Rectal smooth muscle tissue (tissue), 1 donor: ENCODE results near the gene KDM2B.
A peak's percentile ranks its signal among the peaks of the same experiment; 100 is the strongest.
"Not testable (repeated sequence)": the region's sequence is repeated elsewhere in the genome, so short reads cannot be mapped to it uniquely, and the experiment has no call there.

Experiments used
- H3K27ac ChIP-seq: one replicate; pipeline ENCODE4 v1.7.0; 2013; ENCODE audit warnings: low read depth, low read length, inconsistent platforms
- H3K27me3 ChIP-seq: one replicate; pipeline ENCODE4 v1.7.0; 2013; ENCODE audit warnings: low read length; ENCODE audit not compliant: control insufficient read depth, insufficient read depth
- H3K36me3 ChIP-seq: one replicate; pipeline ENCODE4 v1.7.0; 2013; ENCODE audit warnings: low read length; ENCODE audit not compliant: control insufficient read depth, insufficient read depth
- H3K4me1 ChIP-seq: one replicate; pipeline ENCODE4 v1.7.0; 2013; ENCODE audit warnings: low read length; ENCODE audit not compliant: control insufficient read depth, insufficient read depth
- H3K4me3 ChIP-seq: one replicate; pipeline ENCODE4 v1.7.0; 2013; ENCODE audit warnings: low read length
- H3K9ac ChIP-seq: one replicate; pipeline ENCODE4 v1.7.0; 2013; ENCODE audit warnings: low read length

Gene KDM2B

DNA sequence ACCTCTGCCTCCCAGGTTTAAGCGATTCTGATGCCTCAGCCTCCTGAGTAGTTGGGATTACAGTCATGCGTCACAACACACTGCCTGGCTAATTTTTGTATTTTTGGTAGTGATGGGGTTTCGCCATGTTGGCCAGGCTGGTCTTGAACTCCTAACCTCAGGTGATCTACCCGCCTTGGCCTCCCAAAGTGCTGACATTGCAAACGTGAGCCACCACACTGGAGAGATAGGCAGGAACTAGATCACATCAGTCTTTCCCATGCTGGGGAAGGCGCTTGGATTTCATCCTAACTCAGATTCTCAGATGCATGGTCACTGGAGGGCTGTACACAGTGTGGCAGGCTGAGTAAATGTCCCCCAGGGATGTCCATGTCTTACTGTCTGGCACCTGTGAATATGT, 27.5 kb upstream of the KDM2B start:
- Histone ChIP-seq H3K36me3 (no peaks in the 10 kb centered on the region), H3K4me3 (no peak overlapping the region), H3K9ac (no peak overlapping the region), H3K27me3 (no peaks in the 10 kb centered on the region), H3K4me1 (peaks cover 15% of the 10 kb centered on the region), H3K27ac (no peak overlapping the region)

DNA sequence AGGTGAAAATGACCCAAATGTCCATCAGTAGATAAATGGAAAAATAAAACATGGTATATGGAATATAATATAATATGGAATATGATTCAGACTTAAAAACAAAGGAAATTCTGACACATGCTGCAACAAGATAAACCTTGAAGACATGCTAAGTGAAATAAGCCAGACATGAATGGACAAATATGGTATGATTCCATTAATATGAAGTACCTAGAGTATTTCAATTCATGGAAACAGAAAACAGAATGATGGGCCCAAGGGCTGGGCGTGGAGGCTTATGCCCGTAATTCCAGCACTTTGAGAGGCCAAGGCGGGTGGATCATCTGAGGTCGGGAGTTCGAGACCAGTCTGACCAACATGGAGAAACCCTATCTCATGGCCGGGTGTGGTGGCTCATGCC, 22.8 kb upstream of the KDM2B start:
- Histone ChIP-seq H3K36me3 (no peaks in the 10 kb centered on the region), H3K27ac (no peak overlapping the region), H3K27me3 (no peaks in the 10 kb centered on the region), H3K4me3 (no peak overlapping the region), H3K4me1 (no peaks in the 10 kb centered on the region), H3K9ac (no peak overlapping the region)

DNA sequence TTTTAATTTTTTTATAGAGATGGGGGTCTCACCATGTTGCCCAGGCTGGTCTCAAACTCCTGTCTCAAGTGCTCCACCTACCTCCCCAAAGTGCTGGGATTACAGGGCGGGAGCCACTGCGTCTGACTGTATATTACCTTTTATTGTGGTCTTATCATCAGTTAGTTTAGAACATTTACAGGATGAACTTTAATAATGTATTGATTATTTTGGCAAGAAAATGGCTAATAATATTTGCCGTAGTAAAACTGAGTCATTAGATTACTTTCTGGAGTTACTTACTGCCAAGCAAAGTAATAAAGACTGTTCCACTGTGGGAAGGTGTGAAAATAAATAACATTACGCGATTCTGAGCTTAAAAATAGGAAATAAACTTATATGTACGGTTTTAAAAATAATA, 21.9 kb upstream of the KDM2B start:
- Histone ChIP-seq H3K9ac (no peak overlapping the region), H3K4me1 (no peaks in the 10 kb centered on the region), H3K36me3 (no peaks in the 10 kb centered on the region), H3K27me3 (no peaks in the 10 kb centered on the region), H3K4me3 (no peak overlapping the region), H3K27ac (no peak overlapping the region)

DNA sequence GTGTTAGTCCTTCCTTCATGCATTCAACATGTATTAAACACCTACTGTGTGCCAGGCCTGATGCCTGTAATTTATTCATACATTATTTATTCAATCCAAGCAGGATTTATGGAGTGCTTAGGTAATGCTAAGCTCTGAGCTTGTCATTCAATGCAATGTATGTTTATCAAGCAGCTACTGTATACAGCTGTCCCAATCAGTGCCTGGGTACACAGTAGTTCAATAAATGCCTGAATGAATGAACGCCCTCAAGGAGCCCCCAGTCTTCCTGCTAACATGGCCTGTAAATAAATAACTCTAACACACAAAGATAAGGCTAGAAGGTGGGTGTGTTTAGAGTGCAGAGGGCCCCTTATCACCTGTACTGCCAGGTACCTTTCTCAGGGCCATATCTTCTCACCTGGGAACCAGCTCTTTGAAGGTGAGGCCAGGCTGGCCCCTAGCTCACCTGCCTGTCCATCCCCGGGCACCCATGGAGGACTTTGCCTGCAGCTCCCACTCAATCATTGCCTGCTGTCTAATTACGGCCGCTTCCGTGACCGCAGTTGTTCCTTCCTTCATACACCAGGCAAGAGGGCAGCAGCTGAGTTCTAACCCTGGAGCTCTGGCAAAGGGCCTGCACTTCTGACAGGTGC, 20.0 kb upstream of the KDM2B start:
- H3K36me3 ChIP-seq, result no peaks in the 10 kb centered on the region
- H3K4me1 ChIP-seq, result no peaks in the 10 kb centered on the region
- H3K27me3 ChIP-seq, result no peaks in the 10 kb centered on the region
- no peak overlapping the region for H3K4me3 ChIP-seq
- no peak overlapping the region for H3K9ac ChIP-seq
- no peak overlapping the region for H3K27ac ChIP-seq

DNA sequence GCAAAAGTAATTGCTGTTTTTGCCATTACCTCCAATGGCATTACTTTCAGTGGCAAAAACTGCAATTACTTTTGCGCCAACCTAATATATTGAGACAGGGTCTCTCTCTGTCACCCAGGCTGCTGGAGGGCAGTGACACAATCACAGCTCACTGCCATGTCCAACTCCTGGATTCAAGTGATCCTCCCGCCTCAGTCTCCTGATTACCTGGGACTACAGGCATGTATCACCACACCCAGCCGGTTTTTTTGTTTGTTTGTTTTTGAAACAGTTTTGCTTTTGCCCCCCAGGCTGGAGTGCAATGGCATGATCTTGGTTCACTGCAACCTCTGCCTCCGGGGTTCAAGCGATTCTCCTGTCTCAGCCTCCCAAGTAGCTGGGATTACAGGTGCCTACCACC, 15.7 kb upstream of the KDM2B start:
- Histone ChIP-seq H3K36me3 (no peaks in the 10 kb centered on the region), H3K27me3 (no peaks in the 10 kb centered on the region), H3K9ac (no peak overlapping the region), H3K4me1 (no peaks in the 10 kb centered on the region), H3K27ac (no peak overlapping the region), H3K4me3 (no peak overlapping the region)

DNA sequence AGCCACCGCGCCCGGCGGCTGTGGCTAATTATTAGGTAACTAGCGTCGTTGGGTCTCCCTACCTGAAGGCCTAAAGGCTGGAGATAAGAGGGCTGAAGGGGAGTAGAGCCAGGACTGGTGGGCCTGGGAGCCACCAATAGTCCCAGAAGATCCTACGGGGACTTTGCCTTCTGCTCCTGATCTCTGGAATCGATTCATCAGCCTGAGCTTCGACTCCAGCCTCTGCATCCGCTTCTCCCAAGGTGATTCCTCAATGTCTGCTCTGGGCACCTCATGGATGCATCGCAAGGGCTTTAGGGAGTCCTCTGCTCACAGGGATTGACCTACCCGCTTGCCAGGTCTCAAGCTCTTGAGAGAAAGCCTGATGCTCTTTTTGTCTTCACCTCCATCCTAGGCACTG, 14.7 kb upstream of the KDM2B start:
- Histone ChIP-seq H3K27ac (no peak overlapping the region), H3K9ac (no peak overlapping the region), H3K4me3 (no peak overlapping the region), H3K4me1 (no peaks in the 10 kb centered on the region), H3K36me3 (no peaks in the 10 kb centered on the region), H3K27me3 (no peaks in the 10 kb centered on the region)

DNA sequence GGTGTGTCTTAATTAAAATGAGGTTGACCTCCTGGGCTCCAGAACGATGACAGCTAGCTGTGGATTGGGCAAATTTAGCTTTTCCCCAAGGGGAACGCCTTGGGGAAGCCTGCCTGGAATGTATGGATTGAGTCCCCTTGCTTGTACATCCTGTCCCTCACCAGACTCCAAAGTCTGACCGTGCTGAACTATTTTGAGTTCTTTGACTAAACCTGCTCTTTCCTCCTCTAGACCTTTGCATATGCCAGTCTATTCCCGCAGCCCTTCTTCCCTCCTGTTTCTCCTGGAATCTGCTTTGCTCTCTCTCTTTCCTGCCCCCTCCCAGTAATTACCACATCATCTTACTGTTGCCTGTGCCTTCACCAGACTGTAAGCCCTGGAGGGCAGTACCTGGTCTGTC, 11.5 kb upstream of the KDM2B start:
- Histone ChIP-seq H3K27ac (no peak overlapping the region), H3K36me3 (no peaks in the 10 kb centered on the region), H3K9ac (no peak overlapping the region), H3K27me3 (no peaks in the 10 kb centered on the region), H3K4me1 (no peaks in the 10 kb centered on the region), H3K4me3 (no peak overlapping the region)

DNA sequence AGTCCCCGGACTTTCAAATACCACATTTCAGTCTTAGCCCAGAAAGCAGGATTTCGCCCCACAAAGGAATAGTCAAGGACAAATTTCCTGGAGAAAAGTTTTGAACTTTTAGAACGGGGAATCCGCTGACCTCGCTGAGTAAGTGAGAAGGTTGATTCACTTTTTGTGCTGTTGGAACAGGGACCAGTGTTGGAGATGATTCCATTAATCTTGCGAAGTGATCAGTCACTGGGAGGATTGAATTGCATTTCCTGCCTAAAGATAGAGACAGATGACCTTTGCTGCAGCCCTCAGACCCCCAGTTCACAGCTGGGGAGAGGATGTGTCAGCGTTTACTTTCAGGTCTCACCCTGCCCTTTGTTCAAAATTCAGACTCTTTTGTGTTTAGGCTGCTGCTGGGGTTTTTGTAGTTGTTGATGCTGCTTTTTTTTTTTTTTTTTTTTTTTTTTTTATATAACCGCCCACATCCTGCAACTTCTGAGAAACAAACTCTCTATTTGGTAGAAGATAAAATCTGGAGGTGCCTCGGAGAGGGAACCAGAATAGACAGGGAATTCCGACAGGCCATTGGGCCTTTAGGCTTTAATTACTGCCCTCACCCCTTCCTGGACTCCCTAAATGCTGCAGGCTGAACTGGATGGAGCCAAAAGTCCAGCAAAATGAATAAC, 9.8 kb upstream of the KDM2B start:
- peak overlapping the region; percentile 49 for H3K4me3 ChIP-seq
- no peaks in the 10 kb centered on the region for H3K27me3 ChIP-seq
- no peak overlapping the region for H3K9ac ChIP-seq
- H3K36me3 ChIP-seq, result no peaks in the 10 kb centered on the region
- H3K4me1 ChIP-seq, result no peaks in the 10 kb centered on the region
- H3K27ac ChIP-seq, result peak overlapping the region; percentile 76

DNA sequence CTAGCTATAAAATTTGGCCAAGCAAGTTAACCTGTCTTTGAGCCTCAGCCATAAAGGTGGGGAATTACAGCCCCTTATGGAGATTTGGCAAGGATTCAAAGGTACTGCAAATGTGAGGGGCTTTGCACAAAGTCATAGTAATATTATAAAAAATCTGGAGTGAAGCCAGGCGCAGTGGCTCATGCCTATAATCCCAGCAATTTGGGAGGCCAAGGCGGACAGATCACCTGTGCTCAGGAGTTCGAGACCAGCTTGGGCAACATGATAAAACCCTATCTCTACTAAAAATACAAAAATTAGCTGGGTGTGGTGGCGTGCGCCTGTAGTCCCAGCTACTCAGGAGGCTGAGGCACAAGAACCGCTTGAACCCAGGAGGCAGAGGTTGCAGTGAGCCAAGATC, 4.1 kb upstream of the KDM2B start:
- not testable (repeated sequence) for H3K9ac ChIP-seq, H3K27ac ChIP-seq, H3K36me3 ChIP-seq, H3K27me3 ChIP-seq, H3K4me3 ChIP-seq
- peaks cover 12% of the 10 kb centered on the region for H3K4me1 ChIP-seq

DNA sequence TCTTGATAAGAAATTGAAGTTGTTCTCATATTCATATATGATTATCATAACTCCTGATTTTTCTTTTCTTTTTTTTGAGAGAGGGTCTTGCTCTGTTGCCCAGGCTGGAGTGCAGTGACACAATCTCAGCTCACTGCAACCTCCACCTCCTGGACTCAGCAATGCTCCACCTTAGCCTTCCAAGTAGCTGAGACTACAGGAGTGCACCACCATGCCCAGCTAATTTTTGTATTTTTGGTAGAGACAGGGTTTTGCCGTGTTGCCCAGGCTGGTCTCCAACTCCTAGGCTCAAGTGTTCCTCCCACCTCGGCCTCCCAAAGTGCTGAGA, 2.5 kb upstream of the KDM2B start:
- not testable (repeated sequence) for H3K27me3 ChIP-seq, H3K9ac ChIP-seq, H3K27ac ChIP-seq, H3K4me3 ChIP-seq, H3K36me3 ChIP-seq
- peaks cover 12% of the 10 kb centered on the region for H3K4me1 ChIP-seq

DNA sequence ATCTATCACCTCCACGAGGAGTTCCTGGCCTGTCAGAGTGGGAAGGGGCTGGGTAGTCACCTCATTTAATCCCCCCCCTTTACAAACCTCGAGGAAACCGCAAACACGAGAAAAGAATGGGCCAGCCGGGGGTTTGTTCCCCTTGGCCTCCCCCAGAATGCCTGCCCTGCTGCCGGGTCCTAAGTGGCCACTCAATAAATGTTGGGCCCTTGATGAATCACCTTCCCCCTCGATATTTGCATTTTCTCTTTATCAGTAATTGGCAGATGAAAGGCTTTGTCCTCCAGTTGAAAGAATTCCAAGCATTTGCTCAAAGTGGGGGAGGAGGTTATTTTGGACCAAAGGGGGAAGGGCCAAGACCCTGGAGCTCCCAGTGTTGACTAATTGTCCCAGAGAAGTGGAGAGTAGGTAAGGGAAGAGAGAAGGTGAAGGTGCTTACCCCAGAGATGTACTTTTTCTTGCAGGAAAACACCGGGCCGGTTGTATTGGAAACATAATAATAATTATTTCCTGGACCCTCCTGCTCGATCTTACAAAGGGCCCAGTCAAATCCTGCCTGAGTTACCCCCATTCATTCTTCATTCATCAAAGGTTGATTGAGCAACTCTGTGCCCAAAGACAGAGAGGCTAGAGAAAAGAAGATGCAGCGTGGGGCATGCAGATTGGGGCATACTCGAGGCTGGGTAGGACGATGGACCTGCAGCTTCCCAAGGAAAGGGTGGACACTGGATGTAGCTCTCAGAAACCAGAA, 1.9 kb upstream of the KDM2B start:
- Histone ChIP-seq H3K36me3 (no peaks in the 10 kb centered on the region), H3K4me3 (no peak overlapping the region), H3K9ac (no peak overlapping the region), H3K27ac (no peak overlapping the region), H3K27me3 (no peaks in the 10 kb centered on the region), H3K4me1 (peaks cover 16% of the 10 kb centered on the region)

DNA sequence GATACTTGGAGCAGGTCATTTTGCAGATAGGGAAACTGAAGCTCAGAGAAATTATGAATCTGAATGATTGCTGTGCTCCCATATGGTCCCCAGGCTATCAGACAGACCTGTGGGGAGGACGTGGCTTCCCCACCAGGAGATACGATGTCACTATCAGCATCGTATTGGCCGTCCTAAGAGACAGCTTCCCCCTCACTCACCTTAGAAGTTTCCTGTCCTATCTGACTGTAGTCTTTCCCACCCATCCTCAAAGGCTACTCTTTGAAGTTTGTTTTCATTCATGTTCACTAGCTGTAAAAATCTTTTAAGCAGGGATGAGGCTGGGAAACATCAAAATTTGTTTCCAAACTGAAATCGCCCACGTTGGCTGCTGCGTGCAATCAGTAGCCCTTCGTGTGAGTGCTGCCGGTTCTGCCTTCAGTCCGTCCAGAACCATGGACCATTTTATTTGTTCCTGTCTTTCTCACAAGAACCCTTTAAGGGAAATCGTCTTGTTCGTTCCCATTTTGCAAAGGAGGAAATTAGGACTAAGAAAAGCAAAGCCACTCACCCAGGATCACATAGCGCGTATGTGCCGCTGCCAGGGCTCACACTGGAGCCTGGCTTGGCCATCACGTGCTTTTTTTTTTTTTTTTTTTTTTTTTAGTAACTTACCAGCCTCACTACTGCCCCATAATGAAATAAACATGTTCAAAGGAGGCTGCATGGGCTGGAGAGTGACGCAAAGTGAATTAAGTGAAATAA, 1.0 kb upstream of the KDM2B start:
- H3K9ac ChIP-seq, result peak overlapping the region; percentile 4
- peaks cover 16% of the 10 kb centered on the region for H3K4me1 ChIP-seq
- no peaks in the 10 kb centered on the region for H3K36me3 ChIP-seq
- no peaks in the 10 kb centered on the region for H3K27me3 ChIP-seq
- peak overlapping the region; percentile 74 for H3K27ac ChIP-seq
- H3K4me3 ChIP-seq, result peak overlapping the region; percentile 78
